HG03175 (cell line): ENCODE data around the gene CHMP1B.
A peak's percentile ranks its signal among the peaks of the same experiment; 100 is the strongest.

Experiments used
- ATAC-seq: cut with Tn5 transposase; IDR thresholded peaks from one replicate; pipeline ENCODE4 v1.9.1; 2021; ENCODE audit warnings: mild to moderate bottlenecking, moderate library complexity; ENCODE audit not compliant: unreplicated experiment

CHMP1B gene

GRCh38 chr18:11851146-11851805 lies at the start of gene CHMP1B:
CHMP1B (plus strand) TSS chr18:11851413; CDS start chr18:11851512, 99 bp downstream.
- ATAC-seq: peak; percentile 94

GRCh38 chr18:11801573-11801972 lies 49.6 kb upstream of the CHMP1B start:
- ATAC-seq: no peak

- no peak for ATAC-seq
These were observed 49.1 kb upstream of the CHMP1B start for GRCh38 chr18:11802158-11802557.

- ATAC-seq: no peak
These were observed 48.6 kb upstream of the CHMP1B start for GRCh38 chr18:11802586-11802985.

- ATAC-seq: no peak
These were observed 44.0 kb upstream of the CHMP1B start for GRCh38 chr18:11807233-11807632.

GRCh38 chr18:11808001-11808855 lies 43.0 kb upstream of the CHMP1B start:
- ATAC-seq: no peak

- ATAC-seq: no peak
These were observed 41.3 kb upstream of the CHMP1B start for GRCh38 chr18:11809895-11810294.

GRCh38 chr18:11810379-11810778 lies 40.8 kb upstream of the CHMP1B start:
- no peak for ATAC-seq

GRCh38 chr18:11811009-11811408 lies 40.2 kb upstream of the CHMP1B start:
- ATAC-seq: no peak

- no peak for ATAC-seq
These were observed 34.0 kb upstream of the CHMP1B start for GRCh38 chr18:11817229-11817628.

GRCh38 chr18:11818486-11819203 lies 32.6 kb upstream of the CHMP1B start:
- ATAC-seq: no peak

- no peak for ATAC-seq
These were observed 31.3 kb upstream of the CHMP1B start for GRCh38 chr18:11819938-11820337.

- ATAC-seq: no peak
These were observed 30.5 kb upstream of the CHMP1B start for GRCh38 chr18:11820697-11821096.

GRCh38 chr18:11821208-11821607 lies 30.0 kb upstream of the CHMP1B start:
- ATAC-seq: no peak

- ATAC-seq: no peak
These were observed 29.5 kb upstream of the CHMP1B start for GRCh38 chr18:11821643-11822237.

GRCh38 chr18:11823545-11823944 lies 27.7 kb upstream of the CHMP1B start:
- ATAC-seq: no peak

- ATAC-seq: no peak
These were observed 24.4 kb upstream of the CHMP1B start for GRCh38 chr18:11826836-11827235.

GRCh38 chr18:11828786-11829432 lies 22.3 kb upstream of the CHMP1B start:
- peak; percentile 80 for ATAC-seq

- ATAC-seq: no peak
These were observed 20.6 kb upstream of the CHMP1B start for GRCh38 chr18:11830585-11830984.

- no peak for ATAC-seq
These were observed 19.3 kb upstream of the CHMP1B start for GRCh38 chr18:11831921-11832320.

- no peak for ATAC-seq
These were observed 16.4 kb upstream of the CHMP1B start for GRCh38 chr18:11834772-11835171.
